K562 (cell line): ENCODE measurements around the gene TMEM191C. TPM values are rescaled to one million over a fixed set of nuclear protein-coding genes. Genes with fewer than 3 reads are reported as not detected.

Source experiments
- CBX1 ChIP-seq: sonication (generic); IDR thresholded peaks from 2 replicates; pipeline ENCODE4 v1.6.1; 2016; ENCODE audit warnings: antibody characterized with exemption, low read depth, mild to moderate bottlenecking
- KLF13 ChIP-seq: fragments of 450-650 bp; IDR thresholded peaks from 2 replicates; pipeline ENCODE4 v1.6.1; 2016; ENCODE audit warnings: missing genetic modification characterization, low read depth, mild to moderate bottlenecking, missing compliant biosample characterization, moderate library complexity, borderline replicate concordance
- MGA ChIP-seq: fragments of 450-650 bp; IDR thresholded peaks from 2 replicates; pipeline ENCODE4 v1.6.1; 2016; ENCODE audit warnings: mild to moderate bottlenecking, moderate library complexity
- RBM22 ChIP-seq: fragments of 200-400 bp; formaldehyde crosslinking; IDR thresholded peaks from 2 replicates; pipeline ENCODE4 v1.6.1; 2018; ENCODE audit warnings: low read length, low read depth; ENCODE audit not compliant: poor library complexity, severe bottlenecking
- SETDB1 ChIP-seq: IDR thresholded peaks from one replicate; pipeline ENCODE4 v1.6.1; 2012; ENCODE audit warnings: low read length, control low read depth, inconsistent platforms
- U2AF1 ChIP-seq: fragments of 200-400 bp; formaldehyde crosslinking; optimal IDR thresholded peaks from 2 replicates; pipeline ENCODE3; 2017; ENCODE audit warnings: mild to moderate bottlenecking, low read depth, low read length, moderate library complexity
- ZBTB26 ChIP-seq: fragments of 450-650 bp; formaldehyde crosslinking; IDR thresholded peaks from 2 replicates; pipeline ENCODE4 v1.4.0; 2022; ENCODE audit warnings: missing genetic modification characterization
- ZHX1 ChIP-seq: fragments of 150-350 bp; conservative IDR thresholded peaks from 2 replicates; pipeline ENCODE4 v1.6.1; 2014; ENCODE audit warnings: low read length
- ZNF512 ChIP-seq: IDR thresholded peaks from 2 replicates; pipeline ENCODE4 v1.6.1; 2016; ENCODE audit warnings: missing genetic modification characterization, missing compliant biosample characterization
- polyA plus RNA-seq, 8 experiments: library from polyadenylated mRNA; depleted of rRNA in 4 of 8; stranded (reverse) in 5 of 8; unstranded in 3 of 8; fragments of >200 nt; fragmentation: Nextera tagmentation in 2 of 8; fragmentation: Illumina TruSeq in 1 of 8; extraction: Ambion mirVana in 2 of 8; extraction: Trizol in 1 of 8; gene quantifications; 2 replicates each; pipeline versions ENCODE4 v1.2.1 to v1.2.3, GENCODE V29; 2011 to 2014; ENCODE audit warnings: inconsistent platforms in 1 of 8, missing spikeins in 1 of 8
- total RNA-seq, 7 experiments: library from RNA; depleted of rRNA in 6 of 7; stranded (reverse); fragments of >200 nt in 6 of 7; fragmentation: Illumina TruSeq in 2 of 7; extraction: Trizol in 2 of 7; gene quantifications; 2 replicates each; pipeline versions ENCODE4 v1.2.1 to v1.2.3, GENCODE V29; 2011 to 2021; ENCODE audit warnings: low replicate concordance in 1 of 7

The TMEM191C gene
- total and polyA plus RNA-seq, 9 of the 15 experiments (the other 6 are each of a cell fraction or from before 2014, with no cell fraction given) = 0.15 to 7.1 (median 1.1) TPM

GRCh38 chr22:21447694-21448402 lies 19.3 kb upstream of the TMEM191C start (continued):
- TF ChIP-seq MGA (no peak), KLF13 (peak; percentile 71), ZBTB26 (CRISPR knock-in tag) (peak; percentile 87), RBM22 (no peak), CBX1 (peak; percentile 21; the same call in 1 of the 2 replicates), ZNF512 (no peak), ZHX1 (peak; percentile 65; the same call in 1 of the 2 replicates), SETDB1 (peak; percentile 78), U2AF1 (no peak)
